Panc1 (cell line): Measurements from ENCODE around the gene CIAPIN1. TPM values are rescaled to one million over a fixed set of nuclear protein-coding genes. Genes with fewer than 3 reads are reported as not detected.

Experiments
- ATAC-seq: fragments of 200-7000 bp; cut with Tn5 transposase; 2 replicates; pipeline ENCODE4 v1.9.1; 2020; ENCODE audit warnings: mild to moderate bottlenecking, moderate library complexity
- BruUV-seq: library from RNA; stranded (reverse); fragments of 400-500 nt; replicated peaks from 2 replicates; lab custom pipeline; 2021; lab: Mats Ljungman, UMichigan
- CTCF ChIA-PET: fragments of 300-600 bp; sonication (Branson Sonifier 250); formaldehyde crosslinking; loops from one replicate; lab custom pipeline; 2022; ENCODE audit warnings: antibody characterized with exemption; lab: Charles Lee
- POLR2A ChIA-PET: fragments of 300-600 bp; sonication (Branson Sonifier 250); formaldehyde crosslinking; loops from one replicate; lab custom pipeline; 2022; ENCODE audit warnings: antibody characterized with exemption; lab: Charles Lee
- DNase-seq: peaks from one replicate; pipeline ENCODE4 v3.0.0-alpha.2; 2010; ENCODE audit warnings: low read depth, low spot score
- H3K27ac ChIP-seq: 2 replicates; pipeline ENCODE4 v1.5.1; 2011; ENCODE audit warnings: mild to moderate bottlenecking, low read length, inconsistent platforms
- H3K27me3 ChIP-seq: fragments of 200-500 bp; sonication (Bioruptor generic); 2 replicates; pipeline ENCODE4 v1.6.0; 2014; ENCODE audit warnings: low read length, inconsistent platforms; ENCODE audit not compliant: control insufficient read depth, insufficient read depth
- H3K36me3 ChIP-seq: fragments of 200-500 bp; sonication (Bioruptor generic); 2 replicates; pipeline ENCODE4 v1.5.1; 2014; ENCODE audit warnings: inconsistent platforms, mild to moderate bottlenecking, low read length, moderate library complexity; ENCODE audit not compliant: control insufficient read depth, insufficient read depth
- H3K4me1 ChIP-seq: 2 replicates; pipeline ENCODE4 v1.5.1; 2011; ENCODE audit warnings: inconsistent platforms, mild to moderate bottlenecking, low read length, moderate library complexity; ENCODE audit not compliant: control insufficient read depth, insufficient read depth
- H3K4me3 ChIP-seq, 2 experiments: 2 replicates each; pipeline ENCODE4 v1.5.1; 2011 to 2012; ENCODE audit warnings: low read depth in 2 of 2, low read length in 2 of 2, mild to moderate bottlenecking in 2 of 2, inconsistent platforms in 1 of 2, moderate library complexity in 1 of 2
- H3K9me3 ChIP-seq: fragments of 200-500 bp; sonication (Bioruptor generic); 2 replicates; pipeline ENCODE4 v1.5.1; 2014; ENCODE audit warnings: low read depth, mild to moderate bottlenecking, inconsistent platforms, low read length, moderate library complexity; ENCODE audit not compliant: control insufficient read depth, insufficient read depth
- POLR2AphosphoS5 ChIP-seq: IDR thresholded peaks from 2 replicates; pipeline ENCODE4 v1.6.1; 2012; ENCODE audit warnings: mild to moderate bottlenecking, low read depth, low read length, moderate library complexity
- SIN3A ChIP-seq: IDR thresholded peaks from 2 replicates; pipeline ENCODE4 v1.6.1; 2012; ENCODE audit warnings: low read depth, mild to moderate bottlenecking, low read length, moderate library complexity, borderline replicate concordance; ENCODE audit not compliant: insufficient read depth
- TCF7L2 ChIP-seq: IDR thresholded peaks from 2 replicates; pipeline ENCODE4 v1.6.1; 2011; ENCODE audit warnings: mild to moderate bottlenecking, low read depth, low read length, inconsistent platforms
- in situ Hi-C: cut with HindIII; loops from 2 replicates; pipeline ENCODE4 v1.10.0; 2016; ENCODE audit warnings: low sequenced_read_pairs, low pct_unique_long_range_greater_than_20kb
- intact Hi-C: fragments of 100-400 bp; cut with micrococcal nuclease; formaldehyde crosslinking; loops from one replicate; pipeline ENCODE4 v1.10.0; 2022; ENCODE audit not compliant: unreplicated experiment
- total RNA-seq: library from RNA; stranded (reverse); gene quantifications from one replicate; pipeline ENCODE4 v1.2.1, GENCODE V29; 2021; ENCODE audit not compliant: unreplicated experiment
- TF ChIP-seq, protein P1 (sequence below): fragments of 450-650 bp; IDR thresholded peaks from 2 replicates; pipeline ENCODE4 v1.5.1; 2017; ENCODE audit warnings: mild to moderate bottlenecking
- TF ChIP-seq, protein P2 (sequence below), 2 experiments: IDR thresholded peaks; 2 replicates each; pipeline ENCODE4 v1.6.1; 2011 to 2012; ENCODE audit warnings: low read depth in 2 of 2, control low read depth in 1 of 2, low read length in 1 of 2, mild to moderate bottlenecking in 1 of 2, moderate library complexity in 1 of 2; ENCODE audit not compliant: insufficient read depth in 1 of 2

Gene CIAPIN1
- total RNA-seq, 1 experiment from 2014 or later: 64.0 TPM

DNA sequence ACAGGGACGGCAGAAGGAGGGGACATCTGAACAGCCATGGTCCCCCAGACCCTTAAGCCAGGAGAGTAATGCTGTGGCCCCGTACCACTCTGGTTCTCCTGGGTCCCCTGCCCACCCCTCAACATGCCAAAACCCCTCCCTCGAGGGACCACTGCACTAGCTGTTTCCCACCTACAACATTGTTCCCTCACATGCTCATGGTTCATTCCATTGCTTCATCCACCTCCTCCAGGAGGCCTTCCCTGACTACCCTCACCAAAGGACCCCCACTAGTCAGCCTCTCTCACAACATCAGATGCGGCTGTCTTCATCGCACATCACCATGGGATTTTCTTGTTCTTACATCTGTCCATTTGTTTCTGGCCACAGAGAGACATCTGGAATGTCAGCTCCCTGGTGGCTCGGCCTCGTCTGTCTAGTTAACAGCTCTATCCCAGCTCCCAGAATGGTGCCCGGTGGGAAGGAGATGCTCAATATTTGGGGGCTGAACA is 37.4 kb upstream of the CIAPIN1 start:
- Histone ChIP-seq H3K4me1 (no peaks in the 10 kb centered on the region; the same call in 1 of the 2 replicates), H3K36me3 (no peaks in the 10 kb centered on the region), H3K4me3 (no peak overlapping the region), H3K27ac (no peak overlapping the region), H3K27me3 (no peaks in the 10 kb centered on the region), H3K9me3 (no peaks in the 10 kb centered on the region)
- ATAC-seq (no peak), DNase-seq (no peak)
- BruUV-seq: no TSS peak
- ChIA-PET CTCF (no interaction called here), POLR2A (no interaction called here)
- TF ChIP-seq, protein P1, sequence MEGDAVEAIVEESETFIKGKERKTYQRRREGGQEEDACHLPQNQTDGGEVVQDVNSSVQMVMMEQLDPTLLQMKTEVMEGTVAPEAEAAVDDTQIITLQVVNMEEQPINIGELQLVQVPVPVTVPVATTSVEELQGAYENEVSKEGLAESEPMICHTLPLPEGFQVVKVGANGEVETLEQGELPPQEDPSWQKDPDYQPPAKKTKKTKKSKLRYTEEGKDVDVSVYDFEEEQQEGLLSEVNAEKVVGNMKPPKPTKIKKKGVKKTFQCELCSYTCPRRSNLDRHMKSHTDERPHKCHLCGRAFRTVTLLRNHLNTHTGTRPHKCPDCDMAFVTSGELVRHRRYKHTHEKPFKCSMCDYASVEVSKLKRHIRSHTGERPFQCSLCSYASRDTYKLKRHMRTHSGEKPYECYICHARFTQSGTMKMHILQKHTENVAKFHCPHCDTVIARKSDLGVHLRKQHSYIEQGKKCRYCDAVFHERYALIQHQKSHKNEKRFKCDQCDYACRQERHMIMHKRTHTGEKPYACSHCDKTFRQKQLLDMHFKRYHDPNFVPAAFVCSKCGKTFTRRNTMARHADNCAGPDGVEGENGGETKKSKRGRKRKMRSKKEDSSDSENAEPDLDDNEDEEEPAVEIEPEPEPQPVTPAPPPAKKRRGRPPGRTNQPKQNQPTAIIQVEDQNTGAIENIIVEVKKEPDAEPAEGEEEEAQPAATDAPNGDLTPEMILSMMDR: no peak
- TF ChIP-seq, protein P2, sequence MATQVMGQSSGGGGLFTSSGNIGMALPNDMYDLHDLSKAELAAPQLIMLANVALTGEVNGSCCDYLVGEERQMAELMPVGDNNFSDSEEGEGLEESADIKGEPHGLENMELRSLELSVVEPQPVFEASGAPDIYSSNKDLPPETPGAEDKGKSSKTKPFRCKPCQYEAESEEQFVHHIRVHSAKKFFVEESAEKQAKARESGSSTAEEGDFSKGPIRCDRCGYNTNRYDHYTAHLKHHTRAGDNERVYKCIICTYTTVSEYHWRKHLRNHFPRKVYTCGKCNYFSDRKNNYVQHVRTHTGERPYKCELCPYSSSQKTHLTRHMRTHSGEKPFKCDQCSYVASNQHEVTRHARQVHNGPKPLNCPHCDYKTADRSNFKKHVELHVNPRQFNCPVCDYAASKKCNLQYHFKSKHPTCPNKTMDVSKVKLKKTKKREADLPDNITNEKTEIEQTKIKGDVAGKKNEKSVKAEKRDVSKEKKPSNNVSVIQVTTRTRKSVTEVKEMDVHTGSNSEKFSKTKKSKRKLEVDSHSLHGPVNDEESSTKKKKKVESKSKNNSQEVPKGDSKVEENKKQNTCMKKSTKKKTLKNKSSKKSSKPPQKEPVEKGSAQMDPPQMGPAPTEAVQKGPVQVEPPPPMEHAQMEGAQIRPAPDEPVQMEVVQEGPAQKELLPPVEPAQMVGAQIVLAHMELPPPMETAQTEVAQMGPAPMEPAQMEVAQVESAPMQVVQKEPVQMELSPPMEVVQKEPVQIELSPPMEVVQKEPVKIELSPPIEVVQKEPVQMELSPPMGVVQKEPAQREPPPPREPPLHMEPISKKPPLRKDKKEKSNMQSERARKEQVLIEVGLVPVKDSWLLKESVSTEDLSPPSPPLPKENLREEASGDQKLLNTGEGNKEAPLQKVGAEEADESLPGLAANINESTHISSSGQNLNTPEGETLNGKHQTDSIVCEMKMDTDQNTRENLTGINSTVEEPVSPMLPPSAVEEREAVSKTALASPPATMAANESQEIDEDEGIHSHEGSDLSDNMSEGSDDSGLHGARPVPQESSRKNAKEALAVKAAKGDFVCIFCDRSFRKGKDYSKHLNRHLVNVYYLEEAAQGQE (IDR thresholded peaks at IDR 0.05; ENCODE audit: insufficient read depth in 1 of 2, low read depth in 2 of 2, low read length in 1 of 2): no peak
- TF ChIP-seq SIN3A (no peak), TCF7L2 (no peak), POLR2AphosphoS5 (no peak)
- intact Hi-C loops (no loop called here), in situ Hi-C loops (no loop called here)

DNA sequence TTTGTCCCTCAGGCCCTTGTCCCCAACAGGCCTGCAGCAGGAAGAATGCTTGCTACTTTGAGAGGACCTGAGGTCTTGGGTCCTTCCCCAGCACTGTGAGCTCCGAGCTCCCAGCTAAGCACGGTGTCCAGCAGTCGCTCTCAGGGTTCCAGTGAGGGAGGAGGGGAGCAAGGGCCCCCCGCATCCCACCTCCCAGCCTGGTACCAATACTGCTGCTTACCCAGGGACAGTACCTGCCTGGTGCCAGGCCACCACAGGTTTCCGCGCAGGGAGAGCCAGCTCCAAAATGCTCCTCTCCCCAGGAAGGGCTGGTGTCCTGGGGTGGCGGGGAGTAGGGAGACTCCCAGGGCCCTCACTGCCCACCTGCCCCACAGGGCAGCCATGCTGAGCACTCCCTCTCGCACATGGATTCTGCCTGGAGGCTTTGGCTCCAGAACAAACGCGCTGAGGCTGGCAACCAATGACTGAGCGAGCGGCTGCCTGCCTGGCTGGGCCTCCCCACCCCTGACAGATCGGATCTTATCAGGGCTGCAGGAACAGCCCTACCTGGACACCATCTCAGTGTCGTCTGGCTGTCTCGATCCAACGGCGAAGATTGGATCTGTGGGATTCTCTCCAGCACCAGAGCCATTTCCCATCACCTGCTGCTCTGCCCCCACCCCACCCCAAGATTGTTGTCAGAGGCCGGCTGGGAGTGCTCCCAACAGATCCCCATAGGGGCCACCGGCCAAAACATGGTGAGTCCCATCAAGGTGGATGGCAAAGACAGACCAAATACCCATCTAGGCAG is 36.7 kb upstream of the CIAPIN1 start:
- H3K4me3 ChIP-seq: no peak overlapping the region
- POLR2A ChIA-PET: no interaction called here
- H3K4me1 ChIP-seq: no peaks in the 10 kb centered on the region; the same call in 1 of the 2 replicates
- intact Hi-C loops (no loop called here), in situ Hi-C loops (no loop called here)
- CTCF ChIA-PET: no interaction called here
- H3K9me3 ChIP-seq: no peaks in the 10 kb centered on the region
- H3K27ac ChIP-seq: no peak overlapping the region
- no TSS peak for BruUV-seq
- DNase-seq: no peak
- TF ChIP-seq SIN3A (no peak), POLR2AphosphoS5 (no peak), TCF7L2 (no peak)
- TF ChIP-seq, protein P1: no peak
- TF ChIP-seq, protein P2 (IDR thresholded peaks at IDR 0.05; ENCODE audit: insufficient read depth in 1 of 2, low read depth in 2 of 2, low read length in 1 of 2): no peak
- no peaks in the 10 kb centered on the region for H3K27me3 ChIP-seq
- H3K36me3 ChIP-seq: no peaks in the 10 kb centered on the region
- ATAC-seq: no peak
